Activated CD4-positive, alpha-beta T cell treated with anti-CD3 and anti-CD28 coated beads for 36 hours (primary cell): ENCODE measurements around the gene UBR3. TPM values are rescaled to one million over a fixed set of nuclear protein-coding genes. Genes with fewer than 3 reads are reported as not detected.
"Not testable (repeated sequence)": the region's sequence is repeated elsewhere in the genome, so short reads cannot be mapped to it uniquely, and the experiment has no call there.

Source experiments
- ATAC-seq: fragments of 200-7000 bp; cut with Tn5 transposase; one replicate; pipeline ENCODE4 v1.10.0; 2021; ENCODE audit warnings: mild to moderate bottlenecking, moderate library complexity
- CTCF ChIA-PET: fragments of 350-600 bp; sonication (Branson Sonifier 250); formaldehyde crosslinking; loops from one replicate; lab custom pipeline; 2021; ENCODE audit warnings: antibody characterized with exemption; lab: Charles Lee
- POLR2A ChIA-PET: fragments of 350-600 bp; sonication (Branson Sonifier 250); formaldehyde crosslinking; loops from one replicate; lab custom pipeline; 2021; ENCODE audit warnings: antibody characterized with exemption, inconsistent platforms; lab: Charles Lee
- DNase-seq: peaks from one replicate; pipeline ENCODE4 v3.0.0-alpha.2; 2020
- H3K27ac Mint-ChIP-seq: one replicate; pipeline ENCODE4 v1.8.0; 2021; ENCODE audit warnings: mixed read lengths
- H3K27me3 Mint-ChIP-seq: one replicate; pipeline ENCODE4 v1.8.0; 2021; ENCODE audit warnings: mixed read lengths
- H3K36me3 Mint-ChIP-seq: one replicate; pipeline ENCODE4 v1.8.0; 2021; ENCODE audit warnings: low read depth, mixed read lengths
- H3K4me1 Mint-ChIP-seq: one replicate; pipeline ENCODE4 v1.8.0; 2021; ENCODE audit warnings: mixed read lengths
- H3K4me3 Mint-ChIP-seq: one replicate; pipeline ENCODE4 v1.8.0; 2021; ENCODE audit warnings: mild to moderate bottlenecking, moderate library complexity, mixed read lengths
- H3K9me3 Mint-ChIP-seq: one replicate; pipeline ENCODE4 v1.8.0; 2021; ENCODE audit warnings: low read depth, mixed read lengths
- intact Hi-C, 2 experiments: fragments of 100-400 bp; cut with DNase I in 1 of 2; cut with micrococcal nuclease in 1 of 2; formaldehyde crosslinking; loops; one replicate each; pipeline versions ENCODE4 v1.14.2 to v1.15.1; 2022 to 2024; cut with DNase I, micrococcal nuclease
- total RNA-seq, 2 experiments: library from RNA; stranded (reverse); gene quantifications; one replicate each; pipeline ENCODE4 v1.2.3, GENCODE V29; 2021

The UBR3 gene
- total RNA-seq, 2 experiments from 2014 or later, result 17.2 to 26.1 TPM

DNA sequence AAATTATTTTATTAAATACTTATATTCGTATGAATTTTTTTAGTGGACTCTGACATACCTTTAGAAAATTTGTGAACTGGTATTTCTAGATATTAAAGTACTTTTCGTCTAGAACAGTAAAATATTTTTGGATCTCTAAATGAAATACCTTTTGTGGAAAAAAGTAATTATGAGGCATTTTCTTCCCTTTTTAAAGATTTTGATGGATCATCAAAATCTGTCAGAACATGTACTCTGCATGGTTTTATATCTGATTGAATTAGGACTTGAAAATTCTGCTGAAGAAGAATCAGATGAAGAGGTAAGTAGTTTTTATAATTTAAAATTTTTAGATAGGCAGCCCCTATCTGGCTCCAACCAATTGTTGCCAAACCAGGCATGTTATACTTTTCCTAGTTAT lies 118.8 kb downstream of the UBR3 start:
- peaks cover 12% of the 10 kb centered on the region for H3K36me3 Mint-ChIP-seq
- H3K9me3 Mint-ChIP-seq, result no peaks in the 10 kb centered on the region
- CTCF ChIA-PET, result interaction anchor here (0.6 to 1.9 kb wide), 2 partner anchors 17 to 956 kb away, joined by 4 to 5 read pairs; no protein-coding TSS in a partner anchor
- H3K27ac Mint-ChIP-seq, result no peak overlapping the region
- intact Hi-C loops, result no loop called here
- POLR2A ChIA-PET, result no interaction called here
- H3K4me3 Mint-ChIP-seq, result no peak overlapping the region
- H3K27me3 Mint-ChIP-seq, result no peaks in the 10 kb centered on the region
- ATAC-seq, result no peak
- no peak for DNase-seq
- no peaks in the 10 kb centered on the region for H3K4me1 Mint-ChIP-seq

GRCh38 chr2:169946546-169946945 lies 119.3 kb downstream of the UBR3 start:
- ATAC-seq (no peak), DNase-seq (no peak)
- ChIA-PET POLR2A (no interaction called here), CTCF (interaction anchor here (0.6 to 1.9 kb wide), 2 partner anchors 18 to 956 kb away, joined by 4 to 5 read pairs; no protein-coding TSS in a partner anchor)
- Mint-ChIP-seq H3K27me3 (no peaks in the 10 kb centered on the region), H3K4me3 (no peak overlapping the region), H3K36me3 (peaks cover 12% of the 10 kb centered on the region), H3K27ac (no peak overlapping the region), H3K9me3 (no peaks in the 10 kb centered on the region), H3K4me1 (no peaks in the 10 kb centered on the region)
- intact Hi-C loops, result no loop called here

GRCh38 chr2:169955940-169956339 lies 128.7 kb downstream of the UBR3 start:
- H3K36me3 Mint-ChIP-seq, result peaks cover 38% of the 10 kb centered on the region
- H3K9me3 Mint-ChIP-seq, result no peaks in the 10 kb centered on the region
- H3K27ac Mint-ChIP-seq, result no peak overlapping the region
- H3K4me3 Mint-ChIP-seq, result no peak overlapping the region
- intact Hi-C loops, result no loop called here
- no peak for ATAC-seq
- H3K4me1 Mint-ChIP-seq, result peaks cover 3% of the 10 kb centered on the region
- no peaks in the 10 kb centered on the region for H3K27me3 Mint-ChIP-seq
- ChIA-PET POLR2A (no interaction called here), CTCF (no interaction called here)
- DNase-seq, result no peak

DNA sequence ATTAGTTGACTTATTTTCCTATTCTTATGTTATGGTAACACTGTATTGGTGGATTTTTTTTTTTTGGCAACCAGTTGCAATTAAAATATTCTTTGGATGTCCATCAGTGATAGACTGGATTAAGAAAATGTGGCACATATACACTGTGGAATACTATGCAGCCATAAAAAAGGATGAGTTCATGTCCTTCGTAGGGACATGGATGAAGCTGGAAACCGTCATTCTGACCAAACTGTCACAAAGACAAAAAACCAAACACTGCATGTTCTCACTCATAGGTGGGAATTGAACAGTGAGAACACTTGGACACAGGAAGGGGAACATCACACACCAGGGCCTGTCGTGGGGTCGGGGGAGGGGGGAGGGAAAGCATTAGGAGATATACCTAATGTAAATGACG lies 130.0 kb downstream of the UBR3 start:
- not testable (repeated sequence) for H3K27me3 Mint-ChIP-seq, H3K27ac Mint-ChIP-seq

GRCh38 chr2:169961911-169962310 lies 134.7 kb downstream of the UBR3 start:
- intact Hi-C loops, result no loop called here
- ATAC-seq, result no peak
- CTCF ChIA-PET, result interaction anchor here (0.6 kb wide), 1 partner anchor 42 kb away, joined by 3 read pairs; no protein-coding TSS in a partner anchor

More for the DNA sequence above, 130.0 kb downstream of the UBR3 start:
- ATAC-seq, H3K4me1 Mint-ChIP-seq, DNase-seq, H3K9me3 Mint-ChIP-seq, CTCF ChIA-PET, POLR2A ChIA-PET, intact Hi-C loops, H3K4me3 Mint-ChIP-seq: not testable (repeated sequence)
- peaks cover 43% of the 10 kb centered on the region for H3K36me3 Mint-ChIP-seq

GRCh38 chr2:169963786-169964185 lies 136.5 kb downstream of the UBR3 start:
- ChIA-PET CTCF (no interaction called here), POLR2A (no interaction called here)
- DNase-seq, result no peak
- Mint-ChIP-seq H3K9me3 (no peaks in the 10 kb centered on the region), H3K27me3 (no peaks in the 10 kb centered on the region), H3K4me3 (no peak overlapping the region), H3K4me1 (no peaks in the 10 kb centered on the region), H3K27ac (no peak overlapping the region), H3K36me3 (peaks cover 43% of the 10 kb centered on the region)
- intact Hi-C loops, result no loop called here
- no peak for ATAC-seq

More at GRCh38 chr2:169961911-169962310, 134.7 kb downstream of the UBR3 start:
- Mint-ChIP-seq H3K4me3 (no peak overlapping the region), H3K9me3 (no peaks in the 10 kb centered on the region), H3K27me3 (no peaks in the 10 kb centered on the region), H3K4me1 (no peaks in the 10 kb centered on the region), H3K27ac (no peak overlapping the region), H3K36me3 (peaks cover 43% of the 10 kb centered on the region)
- POLR2A ChIA-PET, result interaction anchor here (0.6 kb wide), 1 partner anchor 193 kb away, joined by 3 read pairs; no protein-coding TSS in a partner anchor
- DNase-seq, result no peak

DNA sequence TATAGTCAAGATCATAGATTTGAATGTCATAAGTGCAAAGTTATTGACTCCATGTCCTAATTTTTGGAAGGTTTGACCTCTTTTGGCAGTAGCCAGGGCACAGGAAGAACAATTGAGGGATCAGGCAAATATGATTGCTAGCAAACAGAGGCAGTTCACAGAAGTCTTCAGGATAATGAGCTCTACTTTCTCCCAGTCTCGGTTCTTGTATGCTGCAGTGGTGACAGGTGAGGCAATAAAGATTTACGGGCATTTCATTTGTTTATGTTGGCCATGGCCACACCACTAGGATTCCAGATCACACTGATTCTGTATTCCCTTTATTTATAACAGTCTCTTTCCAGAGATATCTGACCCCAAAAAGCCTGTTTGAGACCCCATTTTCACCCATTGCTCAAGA lies 137.5 kb downstream of the UBR3 start:
- Mint-ChIP-seq H3K4me3 (no peak overlapping the region), H3K27me3 (no peaks in the 10 kb centered on the region), H3K36me3 (peaks cover 42% of the 10 kb centered on the region), H3K27ac (no peak overlapping the region), H3K4me1 (no peaks in the 10 kb centered on the region), H3K9me3 (no peaks in the 10 kb centered on the region)
- ChIA-PET CTCF (no interaction called here), POLR2A (no interaction called here)
- no peak for DNase-seq
- ATAC-seq, result no peak
- intact Hi-C loops, result no loop called here

- ATAC-seq, result no peak
These were observed 138.2 kb downstream of the UBR3 start for GRCh38 chr2:169965495-169965894.

DNA sequence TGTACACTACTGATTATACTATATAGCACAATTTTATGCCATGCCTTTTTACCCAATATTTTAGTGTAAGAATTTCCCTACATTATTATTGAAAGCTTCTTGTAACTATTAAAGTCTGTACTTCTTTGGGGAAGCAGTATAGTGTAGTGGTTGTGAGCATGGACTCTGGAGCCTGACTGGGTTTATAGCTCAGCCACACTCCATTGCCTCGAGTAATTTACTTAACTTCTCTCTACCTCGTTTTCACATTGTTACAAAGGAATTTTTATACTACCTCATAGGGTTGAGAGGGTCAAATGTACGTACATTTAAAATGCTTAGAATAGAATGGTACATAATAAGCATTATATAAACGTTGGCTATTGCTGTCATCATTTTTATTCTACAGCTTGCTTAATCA lies 139.2 kb downstream of the UBR3 start:
- Mint-ChIP-seq H3K4me1 (no peaks in the 10 kb centered on the region), H3K27me3 (no peaks in the 10 kb centered on the region), H3K9me3 (no peaks in the 10 kb centered on the region), H3K36me3 (peaks cover 41% of the 10 kb centered on the region), H3K4me3 (no peak overlapping the region), H3K27ac (no peak overlapping the region)
- ChIA-PET POLR2A (no interaction called here), CTCF (interaction anchor here (0.7 kb wide), 1 partner anchor 271 kb away, joined by 3 read pairs; no protein-coding TSS in a partner anchor)
- ATAC-seq (no peak), DNase-seq (no peak)
- intact Hi-C loops, result no loop called here

More at GRCh38 chr2:169965495-169965894, 138.2 kb downstream of the UBR3 start:
- intact Hi-C loops, result no loop called here
- Mint-ChIP-seq H3K4me1 (no peaks in the 10 kb centered on the region), H3K36me3 (peaks cover 46% of the 10 kb centered on the region), H3K9me3 (no peaks in the 10 kb centered on the region), H3K27ac (no peak overlapping the region), H3K27me3 (no peaks in the 10 kb centered on the region), H3K4me3 (no peak overlapping the region)
- POLR2A ChIA-PET, result no interaction called here
- no peak for DNase-seq
- CTCF ChIA-PET, result no interaction called here

- ChIA-PET POLR2A (no interaction called here), CTCF (interaction anchor here (1.0 to 1.1 kb wide), 2 partner anchors 11 to 44 kb away, joined by 3 to 5 read pairs; no protein-coding TSS in a partner anchor)
- Mint-ChIP-seq H3K27ac (no peak overlapping the region), H3K4me3 (no peak overlapping the region), H3K4me1 (no peaks in the 10 kb centered on the region), H3K36me3 (peaks cover 42% of the 10 kb centered on the region), H3K9me3 (peaks cover 3% of the 10 kb centered on the region), H3K27me3 (no peaks in the 10 kb centered on the region)
- DNase-seq, result no peak
- ATAC-seq, result no peak
- intact Hi-C loops, result no loop called here
These were observed 141.5 kb downstream of the UBR3 start for GRCh38 chr2:169968743-169969142.

DNA sequence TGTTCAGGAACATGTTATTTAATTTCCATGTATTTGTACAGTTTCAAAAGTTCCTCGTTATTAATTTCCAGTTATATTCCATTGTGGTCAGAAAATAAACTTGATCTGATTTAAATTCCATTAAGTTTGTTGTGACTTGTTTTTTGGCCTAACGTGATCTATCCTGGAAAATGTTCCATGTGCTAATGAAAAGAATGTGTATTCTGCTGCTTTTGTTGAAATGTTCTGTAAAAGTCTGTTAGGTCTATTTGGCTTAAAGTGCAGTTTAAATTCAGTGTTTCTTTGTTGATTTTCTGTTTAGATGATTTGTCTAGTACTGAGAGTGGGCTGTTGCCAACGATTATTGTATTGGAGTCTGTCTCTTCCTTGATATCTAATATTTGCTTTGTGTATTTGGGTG lies 148.0 kb downstream of the UBR3 start:
- ATAC-seq (no peak), DNase-seq (no peak)
- H3K4me3 Mint-ChIP-seq, result no peak overlapping the region
- no peaks in the 10 kb centered on the region for H3K27me3 Mint-ChIP-seq
- CTCF ChIA-PET, result no interaction called here
- H3K36me3 Mint-ChIP-seq, result peaks cover 50% of the 10 kb centered on the region
- H3K4me1 Mint-ChIP-seq, result peaks cover 5% of the 10 kb centered on the region
- H3K27ac Mint-ChIP-seq, result no peak overlapping the region
- POLR2A ChIA-PET, result no interaction called here
- peaks cover 23% of the 10 kb centered on the region for H3K9me3 Mint-ChIP-seq
- intact Hi-C loops, result no loop called here

DNA sequence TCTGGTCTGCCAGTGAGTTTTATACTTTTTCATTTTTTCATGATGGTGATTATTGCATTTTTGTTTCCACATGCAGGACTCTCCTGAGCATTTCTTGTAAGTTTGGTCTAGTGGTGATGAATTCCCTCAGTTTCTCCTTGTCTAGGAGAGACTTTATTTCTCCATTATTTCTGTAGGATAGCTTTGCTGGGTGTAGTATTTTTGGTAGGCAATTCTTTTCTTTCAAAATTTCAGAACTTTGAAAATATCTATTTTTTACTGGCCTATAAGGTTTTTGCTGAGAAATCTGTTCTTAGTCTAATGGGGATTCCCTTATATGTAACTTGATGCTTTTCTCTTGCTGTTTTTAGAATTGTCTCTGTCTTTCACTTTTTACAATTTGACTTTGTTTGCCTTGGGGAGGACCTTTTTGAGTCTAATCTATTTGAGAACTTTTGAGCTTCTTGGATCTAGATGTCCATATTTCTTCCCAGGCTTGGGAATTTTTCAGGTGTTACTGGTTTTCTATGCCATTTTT lies 149.1 kb downstream of the UBR3 start:
- ChIA-PET CTCF (interaction anchor here (1.1 to 1.2 kb wide), 2 partner anchors 9 to 14 kb away, joined by 3 read pairs; no protein-coding TSS in a partner anchor), POLR2A (no interaction called here)
- Mint-ChIP-seq H3K9me3 (peaks cover 23% of the 10 kb centered on the region), H3K27me3 (no peaks in the 10 kb centered on the region), H3K4me3 (no peak overlapping the region), H3K4me1 (peaks cover 8% of the 10 kb centered on the region), H3K36me3 (peaks cover 50% of the 10 kb centered on the region), H3K27ac (no peak overlapping the region)
- intact Hi-C loops, result no loop called here
- no peak for DNase-seq
- no peak for ATAC-seq
